K562 (cell line): ENCODE data around the gene IL13RA1. TPM values are rescaled to one million over a fixed set of nuclear protein-coding genes. Genes with fewer than 3 reads are reported as not detected.

ENCODE experiments used
- CREB3L1 ChIP-seq: fragments of 450-650 bp; IDR thresholded peaks from 2 replicates; pipeline ENCODE4 v1.6.1; 2014; ENCODE audit warnings: low read depth, mild to moderate bottlenecking, moderate library complexity, borderline replicate concordance
- E2F8 ChIP-seq: fragments of 450-650 bp; IDR thresholded peaks from 2 replicates; pipeline ENCODE4 v1.7.1; 2018; ENCODE audit warnings: mild to moderate bottlenecking, low read depth; ENCODE audit not compliant: partially characterized antibody
- RBFOX2 ChIP-seq: fragments of 200-400 bp; formaldehyde crosslinking; IDR thresholded peaks from 2 replicates; pipeline ENCODE4 v1.6.1; 2017; ENCODE audit warnings: low read depth, mild to moderate bottlenecking, low read length, moderate library complexity
- SNAPC5 ChIP-seq: fragments of 250-450 bp; sonication (Bioruptor Pico); IDR thresholded peaks from 2 replicates; pipeline ENCODE4 v1.8.0; 2021; ENCODE audit warnings: moderate library complexity, mild to moderate bottlenecking, inconsistent platforms
- XRCC5 ChIP-seq: fragments of 200-400 bp; formaldehyde crosslinking; IDR thresholded peaks from 2 replicates; pipeline ENCODE4 v1.6.1; 2017; ENCODE audit warnings: low read depth, mild to moderate bottlenecking, low read length
- ZC3H4 ChIP-seq: sonication (generic); formaldehyde crosslinking; IDR thresholded peaks from 2 replicates; pipeline ENCODE4 v1.9.0; 2021; ENCODE audit warnings: missing genetic modification reagents, borderline replicate concordance
- ZNF282 ChIP-seq: sonication (generic); formaldehyde crosslinking; IDR thresholded peaks from 2 replicates; pipeline ENCODE4 v1.8.1; 2023; ENCODE audit warnings: missing genetic modification reagents
- polyA plus RNA-seq, 8 experiments: library from polyadenylated mRNA; depleted of rRNA in 4 of 8; stranded (reverse) in 5 of 8; unstranded in 3 of 8; fragments of >200 nt; fragmentation: Nextera tagmentation in 2 of 8; fragmentation: Illumina TruSeq in 1 of 8; extraction: Ambion mirVana in 2 of 8; extraction: Trizol in 1 of 8; gene quantifications; 2 replicates each; pipeline versions ENCODE4 v1.2.1 to v1.2.3, GENCODE V29; 2011 to 2014; ENCODE audit warnings: inconsistent platforms in 1 of 8, missing spikeins in 1 of 8
- small RNA-seq: library from RNA; depleted of rRNA; stranded (forward); fragments of <200 nt; gene quantifications from one replicate; pipeline ENCODE3, GENCODE V24; 2014
- total RNA-seq, 7 experiments: library from RNA; depleted of rRNA in 6 of 7; stranded (reverse); fragments of >200 nt in 6 of 7; fragmentation: Illumina TruSeq in 2 of 7; extraction: Trizol in 2 of 7; gene quantifications; 2 replicates each; pipeline versions ENCODE4 v1.2.1 to v1.2.3, GENCODE V29; 2011 to 2021; ENCODE audit warnings: low replicate concordance in 1 of 7

Gene IL13RA1
- total and polyA plus RNA-seq, 9 of the 15 experiments (the other 6 are each of a cell fraction or from before 2014, with no cell fraction given), result 2.9 to 22.9 (median 12.2) TPM

GRCh38 chrX:118839334-118839958 is 112.0 kb downstream of the IL13RA1 start (continued):
- TF ChIP-seq E2F8 (no peak), ZNF282 (CRISPR knock-in tag) (no peak), CREB3L1 (no peak), ZC3H4 (CRISPR knock-in tag) (no peak), XRCC5 (no peak), SNAPC5 (CRISPR knock-in tag) (no peak), RBFOX2 (0 out of 2 replicates have a peak, but pooled peaks have one; percentile 30)
- TF ChIP-seq, all 486 proteins: peak for 38

Small RNA genes within 50 kb of the gene (small RNA-seq; reads per million reads assigned to genes)
- gene RF00566, result not detected

Other genes starting within 250 kb of the IL13RA1 start
- 49.4 and 52.5 TPM in 2 replicates for gene DOCK11, start 231.8 kb upstream of the IL13RA1 start, total RNA-seq (2014; rRNA removed)
- 74.8 and 86.1 TPM in 2 replicates for gene DOCK11, start 231.8 kb upstream of the IL13RA1 start, total RNA-seq (2014; rRNA removed; fragmentation: Illumina TruSeq; extraction: Trizol)
- 67.4 and 77.8 TPM in 2 replicates for gene DOCK11, start 231.8 kb upstream of the IL13RA1 start, total RNA-seq (2015; rRNA removed; fragmentation: Illumina TruSeq; extraction: Trizol)
- 56.8 and 58.5 TPM in 2 replicates for gene DOCK11, start 231.8 kb upstream of the IL13RA1 start, total RNA-seq (2021)
- gene DOCK11, start 231.8 kb upstream of the IL13RA1 start, polyA plus RNA-seq (2011; rRNA removed), result 38.4 and 50.9 TPM in 2 replicates
- gene DOCK11, start 231.8 kb upstream of the IL13RA1 start, polyA plus RNA-seq (2014; fragmentation: Illumina TruSeq; extraction: Trizol), result 47.5 and 55.3 TPM in 2 replicates
- gene DOCK11, start 231.8 kb upstream of the IL13RA1 start, polyA plus RNA-seq (2014; fragmentation: Nextera tagmentation; extraction: Ambion mirVana), result 10 to 100 TPM; 42.2 to 46.4 TPM
- gene DOCK11, start 231.8 kb upstream of the IL13RA1 start, polyA plus RNA-seq (2014; rRNA removed), result 41.8 and 42.5 TPM in 2 replicates
- gene ZCCHC12, start 96.2 kb downstream of the IL13RA1 start, total RNA-seq (2014; rRNA removed), result not detected in 2 replicates
- gene ZCCHC12, start 96.2 kb downstream of the IL13RA1 start, total RNA-seq (2014; rRNA removed; fragmentation: Illumina TruSeq; extraction: Trizol), result not detected in 2 replicates
- gene ZCCHC12, start 96.2 kb downstream of the IL13RA1 start, total RNA-seq (2015; rRNA removed; fragmentation: Illumina TruSeq; extraction: Trizol), result 0.07 TPM in 1 of 2 replicates, not detected in the other
- gene ZCCHC12, start 96.2 kb downstream of the IL13RA1 start, total RNA-seq (2021), result not detected in 2 replicates
- gene ZCCHC12, start 96.2 kb downstream of the IL13RA1 start, polyA plus RNA-seq (2011; rRNA removed), result 0.03 TPM in 1 of 2 replicates, not detected in the other
- gene ZCCHC12, start 96.2 kb downstream of the IL13RA1 start, polyA plus RNA-seq (2014; fragmentation: Illumina TruSeq; extraction: Trizol), result not detected in 2 replicates
- gene ZCCHC12, start 96.2 kb downstream of the IL13RA1 start, polyA plus RNA-seq (2014; fragmentation: Nextera tagmentation; extraction: Ambion mirVana), result not detected
- 0.15 TPM in 1 of 2 replicates, not detected in the other for gene ZCCHC12, start 96.2 kb downstream of the IL13RA1 start, polyA plus RNA-seq (2014; rRNA removed)
- gene LONRF3, start 247.0 kb downstream of the IL13RA1 start, total RNA-seq (2014; rRNA removed), result 10.3 and 10.6 TPM in 2 replicates
- 10.9 and 11.2 TPM in 2 replicates for gene LONRF3, start 247.0 kb downstream of the IL13RA1 start, total RNA-seq (2014; rRNA removed; fragmentation: Illumina TruSeq; extraction: Trizol)
- gene LONRF3, start 247.0 kb downstream of the IL13RA1 start, total RNA-seq (2015; rRNA removed; fragmentation: Illumina TruSeq; extraction: Trizol), result 4.4 and 5.2 TPM in 2 replicates
- gene LONRF3, start 247.0 kb downstream of the IL13RA1 start, total RNA-seq (2021), result 9.4 and 10.1 TPM in 2 replicates
- gene LONRF3, start 247.0 kb downstream of the IL13RA1 start, polyA plus RNA-seq (2011; rRNA removed), result 13.3 and 22.0 TPM in 2 replicates
- gene LONRF3, start 247.0 kb downstream of the IL13RA1 start, polyA plus RNA-seq (2014; fragmentation: Illumina TruSeq; extraction: Trizol), result 8.7 and 8.9 TPM in 2 replicates
- 1 to 10 TPM; 1.3 to 1.4 TPM for gene LONRF3, start 247.0 kb downstream of the IL13RA1 start, polyA plus RNA-seq (2014; fragmentation: Nextera tagmentation; extraction: Ambion mirVana)
- gene LONRF3, start 247.0 kb downstream of the IL13RA1 start, polyA plus RNA-seq (2014; rRNA removed), result 4.8 and 8.7 TPM in 2 replicates